T47D (cell line): ENCODE measurements around the gene PTX4.

Source experiments
- DNase-seq, 2 experiments: peaks; one replicate each; pipeline versions ENCODE4 v3.0.0 to v3.0.0-alpha.2; 2011 to 2012; ENCODE audit warnings: low read depth in 1 of 2, low spot score in 1 of 2
- JUND ChIP-seq: IDR thresholded peaks from 2 replicates; pipeline ENCODE4 v1.6.1; 2012; ENCODE audit warnings: low read depth
- in situ Hi-C: cut with HindIII; loops from 2 replicates; pipeline ENCODE4 v1.10.0; 2016; ENCODE audit warnings: low sequenced_read_pairs, low pct_unique_long_range_greater_than_20kb

The PTX4 gene, protein sequence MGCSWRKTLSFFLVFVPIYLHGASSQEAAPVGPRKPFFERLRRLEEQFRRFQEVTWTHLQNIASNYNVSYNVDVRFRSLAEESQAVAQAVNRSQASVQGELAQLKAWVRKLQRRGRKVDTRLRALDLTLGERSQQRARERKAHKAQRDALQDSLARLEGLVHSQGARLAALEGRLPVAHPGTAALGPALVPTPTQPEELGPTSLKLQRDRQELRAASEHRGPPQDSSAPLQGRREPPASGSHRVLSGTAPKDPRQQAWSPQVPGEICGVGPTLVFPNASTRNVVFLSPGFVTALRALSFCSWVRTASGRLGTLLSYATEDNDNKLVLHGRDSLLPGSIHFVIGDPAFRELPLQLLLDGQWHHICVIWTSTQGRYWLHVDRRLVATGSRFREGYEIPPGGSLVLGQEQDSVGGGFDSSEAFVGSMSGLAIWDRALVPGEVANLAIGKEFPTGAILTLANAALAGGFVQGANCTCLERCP

DNA sequence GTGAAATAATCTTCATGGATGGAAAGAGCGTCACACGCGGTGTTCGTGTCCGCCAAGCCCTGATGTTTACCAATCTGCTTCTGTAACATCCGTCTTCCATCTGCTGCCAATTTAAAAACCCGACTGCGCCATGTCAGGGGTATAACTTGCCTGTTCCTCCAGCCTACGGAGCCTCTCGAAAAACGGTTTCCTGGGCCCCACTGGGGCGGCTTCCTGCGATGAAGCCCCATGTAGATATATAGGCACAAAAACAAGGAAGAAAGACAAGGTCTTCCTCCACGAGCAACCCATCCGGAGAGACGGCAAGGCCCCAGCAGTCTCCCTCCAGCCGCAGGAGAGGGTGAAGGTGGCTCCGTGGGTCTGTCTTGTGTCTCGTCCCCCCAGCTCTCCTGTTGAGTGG is at the start of gene PTX4:
TSS of gene PTX4 (minus strand) at position 326 of the 400 bp plus-strand sequence. CDS start at position 291, 35 bp downstream.
- no peak for TF ChIP-seq JUND
- in situ Hi-C loops, result no loop called here
- no peak for DNase-seq

DNA sequence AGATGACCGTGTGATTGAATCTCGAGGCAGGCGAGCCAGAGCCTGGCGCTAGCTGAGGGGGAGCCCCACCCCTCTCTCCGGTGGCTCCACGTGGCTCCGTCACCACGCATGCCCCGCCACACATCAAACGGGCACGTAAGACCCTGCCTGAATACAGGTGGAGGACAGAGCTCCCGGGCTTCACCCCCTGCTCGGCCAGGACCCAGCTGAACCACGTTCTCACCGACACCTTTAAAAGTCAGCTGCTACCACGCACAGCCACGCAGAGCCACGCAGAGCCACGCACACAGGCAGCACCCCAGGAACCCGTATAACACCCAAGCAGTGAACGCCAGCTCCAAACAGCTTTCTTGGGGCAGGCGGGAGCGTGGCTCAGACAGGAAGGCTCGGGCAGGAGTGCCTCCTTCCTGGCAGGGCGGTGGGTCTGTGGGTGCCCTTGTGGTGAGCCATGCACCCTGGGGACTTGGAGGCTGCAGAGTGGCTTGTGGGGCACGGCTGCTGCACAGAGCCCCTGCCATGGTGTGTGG is 49.1 kb upstream of the PTX4 start:
- no peak for TF ChIP-seq JUND
- no peak for DNase-seq
- in situ Hi-C loops, result no loop called here

DNA sequence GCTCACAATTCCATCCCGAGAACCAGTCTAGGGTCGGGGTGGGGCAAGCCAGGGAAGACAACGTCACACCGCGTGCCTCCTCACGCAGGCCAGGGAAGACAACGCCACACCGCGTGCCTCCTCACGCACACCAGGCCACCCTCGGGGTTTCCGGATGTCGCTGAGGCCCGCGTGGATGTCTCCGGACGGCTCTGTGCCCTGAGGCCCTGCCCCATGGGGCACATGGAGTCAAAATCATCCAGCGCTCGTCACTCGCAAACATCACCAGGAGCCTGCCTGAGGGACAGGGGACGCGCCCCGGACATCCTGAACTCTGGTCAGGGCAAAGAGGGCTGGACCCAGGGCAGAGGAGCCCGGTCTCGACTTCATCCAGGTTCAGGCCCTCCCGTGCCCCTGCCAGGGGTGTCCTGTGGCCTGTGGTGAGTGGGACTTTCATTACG is 48.4 kb upstream of the PTX4 start:
- no peak for DNase-seq
- in situ Hi-C loops, result no loop called here
- no peak for TF ChIP-seq JUND

DNA sequence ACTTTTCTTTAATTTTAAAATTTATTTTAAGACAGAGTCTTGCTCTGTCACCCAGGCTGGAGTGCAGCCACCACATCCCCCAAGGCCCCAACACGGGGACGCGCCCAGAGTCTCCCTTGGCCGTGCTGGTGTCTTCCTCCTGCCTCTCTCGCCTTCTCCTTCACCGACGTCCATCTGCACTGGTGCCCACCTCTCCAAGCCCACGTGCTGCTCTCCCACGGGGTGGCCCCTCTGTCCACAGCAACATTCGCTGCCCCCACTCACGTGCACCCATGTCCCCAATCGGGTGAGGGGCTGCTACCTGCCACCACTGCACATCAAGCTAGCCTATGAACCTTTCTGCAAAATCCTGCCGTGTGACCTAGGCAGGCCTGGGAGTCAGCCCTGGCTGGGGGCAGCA is 47.9 kb upstream of the PTX4 start:
- TF ChIP-seq JUND, result no peak
- no peak for DNase-seq
- in situ Hi-C loops, result no loop called here

DNA sequence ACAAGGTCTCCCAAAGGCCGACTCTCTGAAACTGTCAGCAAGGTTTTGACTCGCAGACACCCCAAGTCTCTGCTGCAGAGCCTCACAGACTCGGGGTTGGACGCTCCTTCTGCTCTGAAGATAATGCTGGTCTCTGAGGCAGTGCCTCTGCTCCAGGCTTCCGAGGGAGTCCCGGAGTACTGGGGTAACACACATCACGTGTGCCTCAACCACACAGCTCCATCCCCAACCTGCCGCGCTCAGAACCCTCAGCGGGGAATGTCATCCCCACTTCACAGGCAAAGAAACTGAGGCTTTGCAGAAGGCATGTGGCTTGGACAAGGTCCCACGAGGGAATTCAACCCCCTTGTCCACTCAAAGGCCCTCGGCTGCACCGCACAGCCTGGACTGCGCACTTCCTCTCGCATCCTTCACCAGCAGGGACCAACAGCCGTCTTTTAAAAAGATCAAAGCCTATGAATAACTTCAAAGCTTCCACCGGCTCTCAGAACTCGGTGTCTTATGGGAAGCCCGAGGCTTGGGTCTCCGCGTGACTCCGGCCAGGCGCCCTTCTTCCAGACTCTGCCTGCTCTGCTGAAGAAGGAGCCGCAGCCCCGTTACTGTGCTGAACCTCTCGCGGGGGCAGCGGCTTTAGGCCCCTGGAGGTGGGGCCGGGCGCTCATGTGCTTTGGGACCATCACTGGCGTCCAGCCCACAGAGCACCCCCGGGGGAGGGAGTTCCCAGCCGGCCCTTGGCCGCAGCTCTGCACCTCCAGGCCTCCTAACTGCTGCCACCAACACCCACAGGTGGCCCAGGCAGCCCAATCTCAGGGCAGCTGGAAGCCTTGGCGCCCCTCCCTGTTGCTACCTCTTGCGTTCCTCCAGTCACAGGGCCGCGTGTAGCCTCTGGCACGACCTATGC is 46.9 kb upstream of the PTX4 start:
- in situ Hi-C loops, result no loop called here
- DNase-seq, result no peak
- no peak for TF ChIP-seq JUND

DNA sequence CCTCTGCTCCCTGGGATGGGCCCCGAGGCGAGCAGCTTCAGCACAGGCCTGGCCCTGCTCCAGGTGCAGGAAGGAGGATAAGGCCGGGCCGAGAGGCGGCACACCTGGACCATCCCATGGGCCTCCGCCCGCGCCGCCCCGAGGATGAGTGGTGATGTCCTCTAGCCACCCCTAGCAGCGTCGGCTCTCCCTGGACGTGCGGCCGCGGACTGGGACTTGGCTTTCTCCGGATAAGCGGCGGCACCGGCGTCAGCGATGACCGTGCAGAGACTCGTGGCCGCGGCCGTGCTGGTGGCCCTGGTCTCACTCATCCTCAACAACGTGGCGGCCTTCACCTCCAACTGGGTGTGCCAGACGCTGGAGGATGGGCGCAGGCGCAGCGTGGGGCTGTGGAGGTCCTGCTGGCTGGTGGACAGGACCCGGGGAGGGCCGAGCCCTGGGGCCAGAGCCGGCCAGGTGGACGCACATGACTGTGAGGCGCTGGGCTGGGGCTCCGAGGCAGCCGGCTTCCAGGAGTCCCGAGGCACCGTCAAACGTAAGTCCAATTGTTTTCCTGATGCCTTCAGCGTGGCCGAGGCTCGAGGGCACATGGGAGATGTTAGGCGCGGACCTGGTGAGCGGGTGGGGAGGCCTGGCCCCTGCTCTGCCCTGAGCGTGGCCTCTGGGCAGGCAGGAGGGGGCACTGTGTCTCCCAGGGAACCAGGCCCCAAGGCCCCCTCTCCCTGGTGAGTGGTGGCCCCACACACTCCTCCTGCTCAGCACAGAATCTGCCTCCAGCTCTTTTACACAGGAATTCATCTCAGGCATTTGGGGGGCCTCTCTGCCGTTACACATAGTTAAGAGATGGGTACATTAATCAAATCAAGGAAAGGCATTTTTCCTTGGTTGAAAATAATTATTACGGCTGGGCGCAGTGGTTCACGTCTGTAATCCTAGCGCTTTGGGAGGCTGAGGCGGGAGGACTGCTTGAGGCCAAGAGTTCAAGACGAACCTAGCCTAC is 45.6 kb upstream of the PTX4 start:
- no peak for TF ChIP-seq JUND
- no peak for DNase-seq
- in situ Hi-C loops, result no loop called here

DNA sequence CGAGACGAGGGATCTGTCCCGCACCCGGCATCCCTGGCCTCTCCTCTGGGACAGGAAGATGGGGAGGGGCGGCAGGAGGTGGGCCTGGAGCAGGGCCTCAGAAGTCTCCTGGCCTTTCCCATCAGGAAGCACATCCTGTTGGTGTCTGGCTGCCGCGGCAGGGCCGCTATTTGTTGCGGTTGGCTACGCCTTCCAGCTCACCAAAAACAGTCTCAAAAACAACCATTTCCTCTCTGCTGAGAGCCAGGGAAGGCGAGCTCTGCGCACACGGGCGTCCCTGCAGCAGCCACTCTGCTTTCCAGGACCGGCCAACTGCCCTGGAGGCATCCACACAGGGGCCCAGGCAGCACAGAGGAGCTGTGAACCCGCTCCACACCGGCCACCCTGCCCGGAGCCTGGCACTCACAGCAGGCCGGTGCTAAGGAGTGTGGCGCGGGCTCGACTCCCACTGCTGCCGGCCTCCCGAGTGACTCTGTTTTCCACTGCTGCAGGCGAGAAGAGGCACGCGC is 44.8 kb upstream of the PTX4 start, which contains the start of gene TMEM204:
TSS of gene TMEM204 (plus strand) at position 224 of the 509 bp plus-strand sequence. CDS start 610 bp downstream, outside the sequence.
- no peak for TF ChIP-seq JUND
- in situ Hi-C loops, result no loop called here
- no peak for DNase-seq

DNA sequence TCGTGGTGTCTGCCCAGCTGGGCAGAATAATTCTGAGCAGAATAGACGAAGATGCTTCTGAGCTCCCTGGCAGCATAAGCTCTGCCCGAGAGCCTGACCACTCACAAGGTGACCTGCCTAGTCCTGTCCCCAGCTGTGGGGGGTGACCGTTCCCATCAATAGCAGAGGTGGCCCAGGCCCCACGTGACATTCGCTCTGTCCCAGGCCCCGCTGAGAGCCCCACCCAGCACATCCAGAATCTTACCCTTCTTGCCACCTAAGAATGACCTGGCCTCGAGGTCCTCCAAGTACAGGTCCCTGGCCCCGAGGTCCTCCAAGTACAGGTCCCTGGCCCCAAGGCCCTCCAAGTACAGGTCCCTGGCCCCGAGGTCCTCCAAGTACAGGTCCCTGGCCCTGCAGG is 44.0 kb upstream of the PTX4 start:
- DNase-seq, result no peak
- in situ Hi-C loops, result no loop called here
- TF ChIP-seq JUND, result no peak

DNA sequence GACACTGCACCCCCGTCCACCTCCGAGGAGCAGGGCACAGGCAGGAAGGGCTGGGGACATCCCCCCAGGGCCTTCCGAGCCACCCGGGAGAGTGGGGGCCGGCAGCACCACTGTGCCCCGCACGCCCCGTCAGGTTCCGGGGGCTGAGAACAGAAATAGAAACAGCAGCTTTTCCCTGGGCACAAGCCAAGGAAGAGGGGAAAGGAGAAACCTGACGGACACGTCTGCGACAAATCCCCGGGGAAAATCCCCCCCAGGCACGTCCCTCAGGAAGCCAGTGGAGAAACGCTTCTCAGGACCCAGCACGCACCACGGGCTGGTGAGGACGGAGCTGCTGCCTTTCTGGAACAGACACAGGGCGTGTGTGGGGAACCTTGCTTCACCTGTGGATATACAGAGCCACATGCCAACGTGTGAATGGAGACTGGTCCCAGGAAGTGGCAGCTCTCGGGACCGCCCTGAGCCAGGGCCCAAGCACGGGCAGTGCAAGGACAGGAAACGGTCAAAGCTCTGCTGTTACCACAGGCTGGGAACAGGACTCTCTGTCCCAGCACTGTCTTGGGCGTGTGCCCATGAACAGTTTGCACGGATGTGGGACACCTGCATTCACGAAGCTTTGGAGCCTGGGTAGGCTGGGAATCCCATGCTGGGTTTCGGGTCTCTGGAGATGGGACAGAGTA is 43.5 kb upstream of the PTX4 start:
- DNase-seq, result no peak
- in situ Hi-C loops, result no loop called here
- no peak for TF ChIP-seq JUND

DNA sequence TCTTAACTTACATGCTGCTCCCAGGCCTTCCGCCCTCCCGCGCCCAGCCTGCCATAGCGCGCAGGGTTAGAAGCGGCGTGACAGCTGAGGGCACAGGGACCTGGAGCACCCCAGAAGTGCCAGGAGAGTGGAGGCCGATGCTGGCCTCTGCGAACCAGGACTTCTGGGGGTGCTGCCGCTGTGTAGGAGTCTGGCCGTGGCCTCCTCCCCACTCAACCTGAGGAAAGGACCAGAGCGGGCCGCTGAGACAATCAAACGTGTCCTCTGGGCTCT is 42.8 kb upstream of the PTX4 start:
- in situ Hi-C loops, result no loop called here
- no peak for DNase-seq
- TF ChIP-seq JUND, result no peak
